Neutrophil (primary cell): ENCODE measurements around the gene SLC16A1.
"Not testable (repeated sequence)": the region's sequence is repeated elsewhere in the genome, so short reads cannot be mapped to it uniquely, and the experiment has no call there.

Source experiments
- H3K27ac ChIP-seq: fragments of 200-600 bp; sonication (generic); 2 replicates; pipeline ENCODE4 v1.5.1; 2016; ENCODE audit warnings: mild to moderate bottlenecking, moderate library complexity
- H3K27me3 ChIP-seq: fragments of 200-600 bp; sonication (generic); 2 replicates; pipeline ENCODE4 v1.6.0; 2016; ENCODE audit warnings: mild to moderate bottlenecking
- H3K36me3 ChIP-seq: fragments of 200-600 bp; sonication (generic); 2 replicates; pipeline ENCODE4 v1.5.1; 2017
- H3K4me1 ChIP-seq, 2 experiments: fragments of 200-600 bp in 1 of 2; sonication (generic) in 1 of 2; 1 replicate in 1 of 2; 2 replicates in 1 of 2; pipeline versions ENCODE4 v1.5.1 to v1.6.1; 2013 to 2016; ENCODE audit warnings: low read depth in 1 of 2, low read length in 1 of 2, mild to moderate bottlenecking in 1 of 2, moderate library complexity in 1 of 2; ENCODE audit not compliant: control insufficient read depth in 1 of 2, insufficient read depth in 1 of 2
- H3K4me3 ChIP-seq, 2 experiments: fragments of 200-600 bp in 1 of 2; sonication (generic) in 1 of 2; 1 replicate in 1 of 2; 2 replicates in 1 of 2; pipeline ENCODE4 v1.5.1; 2013 to 2016; ENCODE audit warnings: low read depth in 1 of 2, low read length in 1 of 2, mild to moderate bottlenecking in 1 of 2, moderate library complexity in 1 of 2
- H3K9me3 ChIP-seq: fragments of 200-600 bp; sonication (generic); 2 replicates; pipeline ENCODE4 v1.5.1; 2016
- CTCF ChIP-seq: fragments of 200-600 bp; sonication (generic); IDR thresholded peaks from 2 replicates; pipeline ENCODE4 v1.5.1; 2016; ENCODE audit warnings: antibody characterized with exemption

Gene SLC16A1

GRCh38 chr1:112995890-112996289 is 39.9 kb upstream of the SLC16A1 start:
- Histone ChIP-seq H3K4me1 (no peaks in the 10 kb centered on the region), H3K27me3 (no peaks in the 10 kb centered on the region), H3K4me3 (no peak overlapping the region), H3K36me3 (no peaks in the 10 kb centered on the region), H3K9me3 (no peaks in the 10 kb centered on the region), H3K27ac (no peak overlapping the region)
- TF ChIP-seq CTCF: no peak

- H3K9me3 ChIP-seq, H3K27ac ChIP-seq, H3K27me3 ChIP-seq, H3K4me3 ChIP-seq, H3K4me1 ChIP-seq, H3K36me3 ChIP-seq: not testable (repeated sequence)
Observed at GRCh38 chr1:112995021-112995420, 39.0 kb upstream of the SLC16A1 start.

GRCh38 chr1:112992780-112993179 is 36.8 kb upstream of the SLC16A1 start:
- Histone ChIP-seq H3K36me3 (no peaks in the 10 kb centered on the region), H3K27ac (no peak overlapping the region), H3K9me3 (no peaks in the 10 kb centered on the region), H3K4me1 (no peaks in the 10 kb centered on the region), H3K27me3 (no peaks in the 10 kb centered on the region), H3K4me3 (no peak overlapping the region)
- no peak for TF ChIP-seq CTCF

GRCh38 chr1:112991402-112992120 is 35.6 kb upstream of the SLC16A1 start:
- Histone ChIP-seq H3K27ac (no peak overlapping the region), H3K4me3 (no peak overlapping the region)
- TF ChIP-seq CTCF: no peak

GRCh38 chr1:112990271-112990670 is 34.3 kb upstream of the SLC16A1 start:
- Histone ChIP-seq H3K4me3 (no peak overlapping the region), H3K4me1 (no peaks in the 10 kb centered on the region), H3K27me3 (no peaks in the 10 kb centered on the region), H3K9me3 (no peaks in the 10 kb centered on the region), H3K27ac (no peak overlapping the region), H3K36me3 (no peaks in the 10 kb centered on the region)
- TF ChIP-seq CTCF: no peak

More at GRCh38 chr1:112991402-112992120, 35.6 kb upstream of the SLC16A1 start:
- Histone ChIP-seq H3K27me3 (no peaks in the 10 kb centered on the region), H3K36me3 (no peaks in the 10 kb centered on the region), H3K4me1 (no peaks in the 10 kb centered on the region), H3K9me3 (no peaks in the 10 kb centered on the region)

GRCh38 chr1:112988367-112988766 is 32.4 kb upstream of the SLC16A1 start:
- Histone ChIP-seq H3K4me1 (peaks cover 3 to 7% of the 10 kb centered on the region in 2 experiments), H3K4me3 (no peak overlapping the region), H3K9me3 (no peaks in the 10 kb centered on the region), H3K27ac (no peak overlapping the region), H3K36me3 (no peaks in the 10 kb centered on the region), H3K27me3 (no peaks in the 10 kb centered on the region)
- no peak for TF ChIP-seq CTCF
